ENCODE results near the gene RPS10. TPM values are rescaled to one million over a fixed set of nuclear protein-coding genes. Genes with fewer than 3 reads are reported as not detected.
A peak's percentile ranks its signal among the peaks of the same experiment; 100 is the strongest.

Gene RPS10
- total and polyA plus RNA-seq, 2 experiments from 2014 or later: 1,755 to 2,175 TPM

DNA sequence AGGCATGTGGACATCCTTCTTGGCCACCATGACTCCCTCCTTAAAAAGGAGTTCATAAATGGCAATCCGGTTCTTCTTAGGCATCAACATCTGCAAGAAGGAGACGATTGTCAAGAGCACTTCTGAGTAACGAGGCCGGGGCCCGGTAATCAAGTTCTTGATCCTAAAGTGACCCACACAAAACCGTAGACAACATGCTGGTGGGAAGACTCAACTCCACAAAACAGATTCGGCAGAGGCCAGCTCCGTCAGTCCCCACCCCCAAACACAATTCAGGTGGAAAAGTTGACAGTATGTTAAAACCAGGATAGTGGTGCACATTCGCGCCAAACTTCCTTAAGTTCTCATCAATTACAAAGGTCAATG, 754 bp downstream of the RPS10 start:
- H3K4me1 ChIP-seq (ENCODE audit: insufficient read depth): peaks cover 16% of the 10 kb centered on the region
- peaks cover 57% of the 10 kb centered on the region for H3K79me2 ChIP-seq (replicated peaks; ENCODE audit: insufficient read depth)

More for the DNA sequence above, 754 bp downstream of the RPS10 start:
- Histone ChIP-seq H3K27ac (ENCODE audit: low read depth) (peak overlapping the region; percentile 95), H4K20me1 (replicated peaks; ENCODE audit: insufficient read depth) (peaks cover 36% of the 10 kb centered on the region), H3K27me3 (ENCODE audit: insufficient read depth) (no peaks in the 10 kb centered on the region), H2AFZ (no peak overlapping the region), H3F3A (replicated peaks; ENCODE audit: low read depth) (peaks cover 47% of the 10 kb centered on the region), H3K4me3 (peak overlapping the region; percentile 99), H3K36me3 (ENCODE audit: insufficient read depth) (peaks cover 49% of the 10 kb centered on the region), H3K4me2 (peak overlapping the region; percentile 99), H3K9me2 (ENCODE audit: insufficient read depth) (no peaks in the 10 kb centered on the region)
- TF ChIP-seq, protein P1, sequence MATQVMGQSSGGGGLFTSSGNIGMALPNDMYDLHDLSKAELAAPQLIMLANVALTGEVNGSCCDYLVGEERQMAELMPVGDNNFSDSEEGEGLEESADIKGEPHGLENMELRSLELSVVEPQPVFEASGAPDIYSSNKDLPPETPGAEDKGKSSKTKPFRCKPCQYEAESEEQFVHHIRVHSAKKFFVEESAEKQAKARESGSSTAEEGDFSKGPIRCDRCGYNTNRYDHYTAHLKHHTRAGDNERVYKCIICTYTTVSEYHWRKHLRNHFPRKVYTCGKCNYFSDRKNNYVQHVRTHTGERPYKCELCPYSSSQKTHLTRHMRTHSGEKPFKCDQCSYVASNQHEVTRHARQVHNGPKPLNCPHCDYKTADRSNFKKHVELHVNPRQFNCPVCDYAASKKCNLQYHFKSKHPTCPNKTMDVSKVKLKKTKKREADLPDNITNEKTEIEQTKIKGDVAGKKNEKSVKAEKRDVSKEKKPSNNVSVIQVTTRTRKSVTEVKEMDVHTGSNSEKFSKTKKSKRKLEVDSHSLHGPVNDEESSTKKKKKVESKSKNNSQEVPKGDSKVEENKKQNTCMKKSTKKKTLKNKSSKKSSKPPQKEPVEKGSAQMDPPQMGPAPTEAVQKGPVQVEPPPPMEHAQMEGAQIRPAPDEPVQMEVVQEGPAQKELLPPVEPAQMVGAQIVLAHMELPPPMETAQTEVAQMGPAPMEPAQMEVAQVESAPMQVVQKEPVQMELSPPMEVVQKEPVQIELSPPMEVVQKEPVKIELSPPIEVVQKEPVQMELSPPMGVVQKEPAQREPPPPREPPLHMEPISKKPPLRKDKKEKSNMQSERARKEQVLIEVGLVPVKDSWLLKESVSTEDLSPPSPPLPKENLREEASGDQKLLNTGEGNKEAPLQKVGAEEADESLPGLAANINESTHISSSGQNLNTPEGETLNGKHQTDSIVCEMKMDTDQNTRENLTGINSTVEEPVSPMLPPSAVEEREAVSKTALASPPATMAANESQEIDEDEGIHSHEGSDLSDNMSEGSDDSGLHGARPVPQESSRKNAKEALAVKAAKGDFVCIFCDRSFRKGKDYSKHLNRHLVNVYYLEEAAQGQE (IDR thresholded peaks at IDR 0.05; ENCODE audit: unreplicated experiment): no peak
- no peak for TF ChIP-seq EZH2phosphoT487 (IDR thresholded peaks at IDR 0.05; ENCODE audit: unreplicated experiment)
- no peak for TF ChIP-seq POLR2AphosphoS5 (IDR thresholded peaks at IDR 0.05; ENCODE audit: low read depth)
- TF ChIP-seq EZH2 (IDR thresholded peaks at IDR 0.05; ENCODE audit: low read depth, unreplicated experiment): no peak
- TF ChIP-seq ZNF331 (CRISPR knock-in tag; IDR thresholded peaks at IDR 0.05; ENCODE audit: low read depth): no peak
- TF ChIP-seq, protein P2, sequence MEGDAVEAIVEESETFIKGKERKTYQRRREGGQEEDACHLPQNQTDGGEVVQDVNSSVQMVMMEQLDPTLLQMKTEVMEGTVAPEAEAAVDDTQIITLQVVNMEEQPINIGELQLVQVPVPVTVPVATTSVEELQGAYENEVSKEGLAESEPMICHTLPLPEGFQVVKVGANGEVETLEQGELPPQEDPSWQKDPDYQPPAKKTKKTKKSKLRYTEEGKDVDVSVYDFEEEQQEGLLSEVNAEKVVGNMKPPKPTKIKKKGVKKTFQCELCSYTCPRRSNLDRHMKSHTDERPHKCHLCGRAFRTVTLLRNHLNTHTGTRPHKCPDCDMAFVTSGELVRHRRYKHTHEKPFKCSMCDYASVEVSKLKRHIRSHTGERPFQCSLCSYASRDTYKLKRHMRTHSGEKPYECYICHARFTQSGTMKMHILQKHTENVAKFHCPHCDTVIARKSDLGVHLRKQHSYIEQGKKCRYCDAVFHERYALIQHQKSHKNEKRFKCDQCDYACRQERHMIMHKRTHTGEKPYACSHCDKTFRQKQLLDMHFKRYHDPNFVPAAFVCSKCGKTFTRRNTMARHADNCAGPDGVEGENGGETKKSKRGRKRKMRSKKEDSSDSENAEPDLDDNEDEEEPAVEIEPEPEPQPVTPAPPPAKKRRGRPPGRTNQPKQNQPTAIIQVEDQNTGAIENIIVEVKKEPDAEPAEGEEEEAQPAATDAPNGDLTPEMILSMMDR (conservative IDR thresholded peaks at IDR 0.05; ENCODE audit: low read depth in 2 of 2): no peak
- TF ChIP-seq NANOG (IDR thresholded peaks at IDR 0.05; ENCODE audit: borderline replicate concordance): no peak
- TF ChIP-seq STAT1 (IDR thresholded peaks at IDR 0.05; ENCODE audit: unreplicated experiment): no peak
- TF ChIP-seq JUNB (IDR thresholded peaks at IDR 0.05; ENCODE audit: unreplicated experiment): no peak
- no peak for TF ChIP-seq ZNF114 (CRISPR knock-in tag; IDR thresholded peaks at IDR 0.05)
- no peak for TF ChIP-seq CREB1 (CRISPR knock-in tag; IDR thresholded peaks at IDR 0.05; ENCODE audit: low read depth)
- TF ChIP-seq, protein P3, sequence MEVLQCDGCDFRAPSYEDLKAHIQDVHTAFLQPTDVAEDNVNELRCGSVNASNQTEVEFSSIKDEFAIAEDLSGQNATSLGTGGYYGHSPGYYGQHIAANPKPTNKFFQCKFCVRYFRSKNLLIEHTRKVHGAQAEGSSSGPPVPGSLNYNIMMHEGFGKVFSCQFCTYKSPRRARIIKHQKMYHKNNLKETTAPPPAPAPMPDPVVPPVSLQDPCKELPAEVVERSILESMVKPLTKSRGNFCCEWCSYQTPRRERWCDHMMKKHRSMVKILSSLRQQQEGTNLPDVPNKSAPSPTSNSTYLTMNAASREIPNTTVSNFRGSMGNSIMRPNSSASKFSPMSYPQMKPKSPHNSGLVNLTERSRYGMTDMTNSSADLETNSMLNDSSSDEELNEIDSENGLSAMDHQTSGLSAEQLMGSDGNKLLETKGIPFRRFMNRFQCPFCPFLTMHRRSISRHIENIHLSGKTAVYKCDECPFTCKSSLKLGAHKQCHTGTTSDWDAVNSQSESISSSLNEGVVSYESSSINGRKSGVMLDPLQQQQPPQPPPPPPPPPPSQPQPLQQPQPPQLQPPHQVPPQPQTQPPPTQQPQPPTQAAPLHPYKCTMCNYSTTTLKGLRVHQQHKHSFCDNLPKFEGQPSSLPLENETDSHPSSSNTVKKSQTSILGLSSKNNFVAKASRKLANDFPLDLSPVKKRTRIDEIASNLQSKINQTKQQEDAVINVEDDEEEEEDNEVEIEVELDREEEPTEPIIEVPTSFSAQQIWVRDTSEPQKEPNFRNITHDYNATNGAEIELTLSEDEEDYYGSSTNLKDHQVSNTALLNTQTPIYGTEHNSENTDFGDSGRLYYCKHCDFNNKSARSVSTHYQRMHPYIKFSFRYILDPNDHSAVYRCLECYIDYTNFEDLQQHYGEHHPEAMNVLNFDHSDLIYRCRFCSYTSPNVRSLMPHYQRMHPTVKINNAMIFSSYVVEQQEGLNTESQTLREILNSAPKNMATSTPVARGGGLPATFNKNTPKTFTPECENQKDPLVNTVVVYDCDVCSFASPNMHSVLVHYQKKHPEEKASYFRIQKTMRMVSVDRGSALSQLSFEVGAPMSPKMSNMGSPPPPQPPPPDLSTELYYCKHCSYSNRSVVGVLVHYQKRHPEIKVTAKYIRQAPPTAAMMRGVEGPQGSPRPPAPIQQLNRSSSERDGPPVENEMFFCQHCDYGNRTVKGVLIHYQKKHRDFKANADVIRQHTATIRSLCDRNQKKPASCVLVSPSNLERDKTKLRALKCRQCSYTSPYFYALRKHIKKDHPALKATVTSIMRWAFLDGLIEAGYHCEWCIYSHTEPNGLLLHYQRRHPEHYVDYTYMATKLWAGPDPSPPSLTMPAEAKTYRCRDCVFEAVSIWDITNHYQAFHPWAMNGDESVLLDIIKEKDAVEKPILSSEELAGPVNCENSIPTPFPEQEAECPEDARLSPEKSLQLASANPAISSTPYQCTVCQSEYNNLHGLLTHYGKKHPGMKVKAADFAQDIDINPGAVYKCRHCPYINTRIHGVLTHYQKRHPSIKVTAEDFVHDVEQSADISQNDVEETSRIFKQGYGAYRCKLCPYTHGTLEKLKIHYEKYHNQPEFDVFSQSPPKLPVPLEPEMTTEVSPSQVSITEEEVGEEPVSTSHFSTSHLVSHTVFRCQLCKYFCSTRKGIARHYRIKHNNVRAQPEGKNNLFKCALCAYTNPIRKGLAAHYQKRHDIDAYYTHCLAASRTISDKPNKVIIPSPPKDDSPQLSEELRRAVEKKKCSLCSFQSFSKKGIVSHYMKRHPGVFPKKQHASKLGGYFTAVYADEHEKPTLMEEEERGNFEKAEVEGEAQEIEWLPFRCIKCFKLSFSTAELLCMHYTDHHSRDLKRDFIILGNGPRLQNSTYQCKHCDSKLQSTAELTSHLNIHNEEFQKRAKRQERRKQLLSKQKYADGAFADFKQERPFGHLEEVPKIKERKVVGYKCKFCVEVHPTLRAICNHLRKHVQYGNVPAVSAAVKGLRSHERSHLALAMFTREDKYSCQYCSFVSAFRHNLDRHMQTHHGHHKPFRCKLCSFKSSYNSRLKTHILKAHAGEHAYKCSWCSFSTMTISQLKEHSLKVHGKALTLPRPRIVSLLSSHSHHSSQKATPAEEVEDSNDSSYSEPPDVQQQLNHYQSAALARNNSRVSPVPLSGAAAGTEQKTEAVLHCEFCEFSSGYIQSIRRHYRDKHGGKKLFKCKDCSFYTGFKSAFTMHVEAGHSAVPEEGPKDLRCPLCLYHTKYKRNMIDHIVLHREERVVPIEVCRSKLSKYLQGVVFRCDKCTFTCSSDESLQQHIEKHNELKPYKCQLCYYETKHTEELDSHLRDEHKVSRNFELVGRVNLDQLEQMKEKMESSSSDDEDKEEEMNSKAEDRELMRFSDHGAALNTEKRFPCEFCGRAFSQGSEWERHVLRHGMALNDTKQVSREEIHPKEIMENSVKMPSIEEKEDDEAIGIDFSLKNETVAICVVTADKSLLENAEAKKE (CRISPR knock-in tag; IDR thresholded peaks at IDR 0.05): no peak
- TF ChIP-seq, protein P4, sequence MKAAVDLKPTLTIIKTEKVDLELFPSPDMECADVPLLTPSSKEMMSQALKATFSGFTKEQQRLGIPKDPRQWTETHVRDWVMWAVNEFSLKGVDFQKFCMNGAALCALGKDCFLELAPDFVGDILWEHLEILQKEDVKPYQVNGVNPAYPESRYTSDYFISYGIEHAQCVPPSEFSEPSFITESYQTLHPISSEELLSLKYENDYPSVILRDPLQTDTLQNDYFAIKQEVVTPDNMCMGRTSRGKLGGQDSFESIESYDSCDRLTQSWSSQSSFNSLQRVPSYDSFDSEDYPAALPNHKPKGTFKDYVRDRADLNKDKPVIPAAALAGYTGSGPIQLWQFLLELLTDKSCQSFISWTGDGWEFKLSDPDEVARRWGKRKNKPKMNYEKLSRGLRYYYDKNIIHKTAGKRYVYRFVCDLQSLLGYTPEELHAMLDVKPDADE (IDR thresholded peaks at IDR 0.05): no peak
- Mint-ChIP-seq H3K27ac (peak overlapping the region; percentile 100), H3K4me3 (peak overlapping the region; percentile 99), H3K4me1 (peaks cover 27% of the 10 kb centered on the region), H3K27me3 (ENCODE audit: insufficient read depth, low read depth, poor library complexity) (peaks cover 13% of the 10 kb centered on the region), H3K36me3 (ENCODE audit: low read depth) (peaks cover 57% of the 10 kb centered on the region), H3K9me3 (peaks cover 7% of the 10 kb centered on the region; the same call in 2 of the 3 replicates)
- no peak for ATAC-seq
- no peak for DNase-seq (ENCODE audit: low spot score)

All from GM23338 (cell line).